Colonic mucosa (tissue), 4 donors: ENCODE data around the gene PKNOX2. TPM values are rescaled to one million over a fixed set of nuclear protein-coding genes. Genes with fewer than 3 reads are reported as not detected.

ENCODE experiments used
- DNase-seq: peaks from one replicate; pipeline ENCODE4 v3.0.0-alpha.2; 2020
- H3K27ac ChIP-seq: fragments of 200-600 bp; one replicate; pipeline ENCODE4 v1.8.0; 2021
- H3K27me3 ChIP-seq: fragments of 200-600 bp; one replicate; pipeline ENCODE4 v1.8.0; 2021
- H3K36me3 ChIP-seq: fragments of 200-600 bp; one replicate; pipeline ENCODE4 v1.8.0; 2021
- H3K4me1 ChIP-seq: fragments of 200-600 bp; one replicate; pipeline ENCODE4 v1.8.0; 2021; ENCODE audit warnings: mild to moderate bottlenecking
- H3K4me3 ChIP-seq: fragments of 200-600 bp; one replicate; pipeline ENCODE4 v1.8.0; 2021
- H3K9ac ChIP-seq, 2 donors: one replicate each; pipeline ENCODE4 v1.7.0; 2013; ENCODE audit warnings: control low read depth in 2 of 2, low read depth in 2 of 2, low read length in 2 of 2
- H3K9me3 ChIP-seq: fragments of 200-600 bp; one replicate; pipeline ENCODE4 v1.8.0; 2021
- intact Hi-C: fragments of 100-400 bp; cut with DNase I; formaldehyde crosslinking; loops from one replicate; pipeline ENCODE4 v1.14.1; 2022
- total RNA-seq, 2 donors: library from RNA; stranded (reverse); fragmentation: NEBNext Ultra II Directional in 1 of 2; extraction: Animal tissue kit (Norgen Biotek cat#: 25700) in 1 of 2; gene quantifications; one replicate each; pipeline ENCODE4 v1.2.1, GENCODE V29; 2021
- TF ChIP-seq, protein P1 (sequence below): fragments of 200-600 bp; IDR thresholded peaks from one replicate; pipeline ENCODE4 v1.8.0; 2022; ENCODE audit warnings: antibody characterized with exemption, mild to moderate bottlenecking
- donor health status: healthy.
- donor health status: DM: no; HTN: no; CAD: no.
- donor health status: DM: no; HTN: no; CAD: no.

The PKNOX2 gene
- total RNA-seq, 2 donors from 2014 or later, result 0.52 to 1.3 TPM

DNA sequence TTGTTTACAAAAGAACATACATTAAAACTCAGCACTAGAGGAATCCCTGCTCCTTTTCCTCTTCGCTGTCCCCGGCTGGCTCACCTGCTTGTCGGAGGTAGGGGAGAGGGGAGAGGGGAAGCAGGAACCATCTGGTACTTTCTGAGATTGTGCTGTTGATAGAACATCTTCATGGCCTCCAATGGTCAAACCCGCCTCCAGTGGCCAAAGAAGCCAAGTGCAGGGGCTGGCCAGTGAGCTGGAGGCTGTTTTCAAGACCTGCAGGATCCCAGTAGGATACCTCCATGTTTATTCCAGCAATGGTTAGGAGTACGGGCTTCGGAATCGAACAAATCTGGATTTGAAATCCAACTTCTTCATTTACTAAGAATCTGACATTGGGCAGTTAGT lies 92.6 kb downstream of the PKNOX2 start:
- Histone ChIP-seq H3K27me3 (no peaks in the 10 kb centered on the region), H3K9me3 (no peaks in the 10 kb centered on the region), H3K4me1 (no peaks in the 10 kb centered on the region), H3K36me3 (no peaks in the 10 kb centered on the region), H3K4me3 (no peak overlapping the region), H3K27ac (no peak overlapping the region), H3K9ac (no peak overlapping the region)
- DNase-seq, result no peak
- intact Hi-C loops, result no loop called here
- TF ChIP-seq, protein P1, sequence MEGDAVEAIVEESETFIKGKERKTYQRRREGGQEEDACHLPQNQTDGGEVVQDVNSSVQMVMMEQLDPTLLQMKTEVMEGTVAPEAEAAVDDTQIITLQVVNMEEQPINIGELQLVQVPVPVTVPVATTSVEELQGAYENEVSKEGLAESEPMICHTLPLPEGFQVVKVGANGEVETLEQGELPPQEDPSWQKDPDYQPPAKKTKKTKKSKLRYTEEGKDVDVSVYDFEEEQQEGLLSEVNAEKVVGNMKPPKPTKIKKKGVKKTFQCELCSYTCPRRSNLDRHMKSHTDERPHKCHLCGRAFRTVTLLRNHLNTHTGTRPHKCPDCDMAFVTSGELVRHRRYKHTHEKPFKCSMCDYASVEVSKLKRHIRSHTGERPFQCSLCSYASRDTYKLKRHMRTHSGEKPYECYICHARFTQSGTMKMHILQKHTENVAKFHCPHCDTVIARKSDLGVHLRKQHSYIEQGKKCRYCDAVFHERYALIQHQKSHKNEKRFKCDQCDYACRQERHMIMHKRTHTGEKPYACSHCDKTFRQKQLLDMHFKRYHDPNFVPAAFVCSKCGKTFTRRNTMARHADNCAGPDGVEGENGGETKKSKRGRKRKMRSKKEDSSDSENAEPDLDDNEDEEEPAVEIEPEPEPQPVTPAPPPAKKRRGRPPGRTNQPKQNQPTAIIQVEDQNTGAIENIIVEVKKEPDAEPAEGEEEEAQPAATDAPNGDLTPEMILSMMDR, result no peak

- no peak overlapping the region for H3K9ac ChIP-seq
- no peaks in the 10 kb centered on the region for H3K4me1 ChIP-seq
- no peak for DNase-seq
- H3K9me3 ChIP-seq, result no peaks in the 10 kb centered on the region
- H3K27ac ChIP-seq, result no peak overlapping the region
- TF ChIP-seq, protein P1, result no peak
- no peaks in the 10 kb centered on the region for H3K27me3 ChIP-seq
- no peak overlapping the region for H3K4me3 ChIP-seq
- intact Hi-C loops, result no loop called here
- no peaks in the 10 kb centered on the region for H3K36me3 ChIP-seq
Measured at GRCh38 chr11:125257751-125258150, 93.2 kb downstream of the PKNOX2 start.

GRCh38 chr11:125258291-125259032 lies 93.9 kb downstream of the PKNOX2 start:
- no peak overlapping the region for H3K4me3 ChIP-seq
- H3K36me3 ChIP-seq, result no peaks in the 10 kb centered on the region
- DNase-seq, result no peak
- H3K4me1 ChIP-seq, result no peaks in the 10 kb centered on the region
- TF ChIP-seq, protein P1, result no peak
- H3K9me3 ChIP-seq, result no peaks in the 10 kb centered on the region
- no peak overlapping the region for H3K27ac ChIP-seq
- intact Hi-C loops, result no loop called here
- no peak overlapping the region for H3K9ac ChIP-seq
- H3K27me3 ChIP-seq, result no peaks in the 10 kb centered on the region

DNA sequence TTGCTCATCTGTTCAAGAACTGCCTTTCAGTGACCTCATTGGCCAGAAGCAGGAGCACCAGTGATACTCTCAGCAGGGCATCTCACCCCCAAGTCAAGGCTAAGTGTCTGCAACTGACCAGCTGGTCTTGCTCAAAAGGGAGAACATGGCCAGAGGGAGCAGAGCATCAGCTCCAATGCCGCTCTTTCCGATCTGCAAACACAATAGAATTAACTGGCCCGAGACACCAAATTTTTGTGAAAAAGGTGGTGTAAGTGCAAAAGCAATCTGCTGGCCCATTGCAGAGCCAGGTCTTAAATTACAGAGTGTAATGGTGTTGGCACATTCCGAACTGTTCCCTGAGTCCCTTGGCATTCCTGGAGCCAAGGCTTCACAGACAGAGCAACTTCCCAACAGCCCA lies 97.0 kb downstream of the PKNOX2 start:
- Histone ChIP-seq H3K4me1 (no peaks in the 10 kb centered on the region), H3K4me3 (no peak overlapping the region), H3K36me3 (no peaks in the 10 kb centered on the region), H3K27ac (no peak overlapping the region), H3K9ac (no peak overlapping the region), H3K9me3 (no peaks in the 10 kb centered on the region), H3K27me3 (no peaks in the 10 kb centered on the region)
- intact Hi-C loops, result no loop called here
- no peak for DNase-seq
- TF ChIP-seq, protein P1, result no peak

DNA sequence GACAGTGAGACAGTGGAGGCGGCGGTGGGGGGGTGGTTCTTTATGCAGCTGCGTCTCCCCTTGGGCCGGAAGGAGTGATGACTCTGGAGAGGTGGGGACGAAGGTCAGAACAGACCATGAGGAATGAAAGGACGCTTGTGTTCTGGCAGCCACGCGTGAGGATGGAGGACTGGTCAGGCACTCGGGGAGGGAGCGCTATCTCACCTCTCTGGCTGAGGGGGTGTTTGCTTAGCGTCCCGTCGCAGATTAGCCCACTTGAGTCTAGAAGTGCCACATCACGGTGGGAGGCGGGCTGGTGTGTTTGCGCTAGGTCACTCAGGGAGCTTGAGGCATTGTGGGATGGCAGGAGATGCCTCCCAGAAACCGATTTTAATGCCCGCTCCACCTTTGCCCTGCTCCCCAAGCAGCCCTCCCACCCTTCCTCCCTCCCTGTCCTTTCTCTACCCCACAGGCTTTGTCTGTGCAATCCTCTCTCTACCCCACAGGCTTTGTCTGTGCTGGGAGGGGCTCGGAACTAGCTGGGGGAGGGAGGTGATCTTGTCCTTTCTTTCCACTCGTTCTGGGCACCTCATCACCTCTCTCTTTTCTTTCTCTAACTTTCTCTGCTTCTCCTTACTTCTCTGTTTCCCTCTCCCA lies 97.8 kb downstream of the PKNOX2 start:
- no peaks in the 10 kb centered on the region for H3K27me3 ChIP-seq
- no peak overlapping the region for H3K4me3 ChIP-seq
- intact Hi-C loops, result no loop called here
- no peaks in the 10 kb centered on the region for H3K9me3 ChIP-seq
- no peaks in the 10 kb centered on the region for H3K36me3 ChIP-seq
- H3K4me1 ChIP-seq, result no peaks in the 10 kb centered on the region
- DNase-seq, result no peak
- TF ChIP-seq, protein P1, result no peak
- no peak overlapping the region for H3K27ac ChIP-seq
- no peak overlapping the region for H3K9ac ChIP-seq
